ENCODE results near the gene PLXNA2.

PLXNA2 gene

GRCh38 chr1:208203127-208203847, 40.9 kb downstream of the PLXNA2 start:
- no peak for DNase-seq (ENCODE audit: low spot score)

- no peak for DNase-seq (ENCODE audit: low spot score)
These were observed 41.7 kb downstream of the PLXNA2 start for GRCh38 chr1:208202333-208202995.

GRCh38 chr1:208201229-208201628, 43.0 kb downstream of the PLXNA2 start:
- DNase-seq (ENCODE audit: low spot score): no peak

- DNase-seq (ENCODE audit: low spot score): no peak
These were observed 44.1 kb downstream of the PLXNA2 start for GRCh38 chr1:208200116-208200515.

GRCh38 chr1:208198236-208198635, 45.9 kb downstream of the PLXNA2 start:
- DNase-seq (ENCODE audit: low spot score): no peak

- DNase-seq (ENCODE audit: low spot score): no peak
These were observed 49.2 kb downstream of the PLXNA2 start for GRCh38 chr1:208194944-208195343.

- DNase-seq (ENCODE audit: low spot score): no peak
These were observed 51.2 kb downstream of the PLXNA2 start for GRCh38 chr1:208192995-208193394.

- no peak for DNase-seq (ENCODE audit: low spot score)
These were observed 53.4 kb downstream of the PLXNA2 start for GRCh38 chr1:208190784-208191183.

- DNase-seq (ENCODE audit: low spot score): no peak
These were observed 54.5 kb downstream of the PLXNA2 start for GRCh38 chr1:208189716-208190115.

- DNase-seq (ENCODE audit: low spot score): no peak
These were observed 55.0 kb downstream of the PLXNA2 start for GRCh38 chr1:208189183-208189582.

- no peak for DNase-seq (ENCODE audit: low spot score)
These were observed 55.6 kb downstream of the PLXNA2 start for GRCh38 chr1:208188607-208189006.

- DNase-seq (ENCODE audit: low spot score): no peak
These were observed 56.6 kb downstream of the PLXNA2 start for GRCh38 chr1:208187499-208188041.

GRCh38 chr1:208185801-208186231, 58.4 kb downstream of the PLXNA2 start:
- DNase-seq (ENCODE audit: low spot score): no peak

GRCh38 chr1:208184966-208185654, 59.1 kb downstream of the PLXNA2 start:
- DNase-seq (ENCODE audit: low spot score): no peak

- no peak for DNase-seq (ENCODE audit: low spot score)
These were observed 59.9 kb downstream of the PLXNA2 start for GRCh38 chr1:208183977-208184911.

GRCh38 chr1:208182880-208183645, 61.1 kb downstream of the PLXNA2 start:
- DNase-seq (ENCODE audit: low spot score): no peak

- no peak for DNase-seq (ENCODE audit: low spot score)
These were observed 62.8 kb downstream of the PLXNA2 start for GRCh38 chr1:208181364-208181763.

- DNase-seq (ENCODE audit: low spot score): no peak
These were observed 63.8 kb downstream of the PLXNA2 start for GRCh38 chr1:208180421-208180820.

- no peak for DNase-seq (ENCODE audit: low spot score)
These were observed 64.2 kb downstream of the PLXNA2 start for GRCh38 chr1:208179961-208180409.

GRCh38 chr1:208179263-208179816, 64.8 kb downstream of the PLXNA2 start:
- no peak for DNase-seq (ENCODE audit: low spot score)

All from D341Med (cell line).